NT2/D1 (cell line): ENCODE results near the gene ELK1.

Source experiments
- YY1 ChIP-seq: IDR thresholded peaks from 2 replicates; pipeline ENCODE4 v1.6.1; 2011; ENCODE audit not compliant: insufficient read length, insufficient read depth
- ZNF274 ChIP-seq: IDR thresholded peaks from 2 replicates; pipeline ENCODE4 v1.6.1; 2011; ENCODE audit warnings: mild to moderate bottlenecking, low read depth, low read length

GRCh38 chrX:47683829-47684205 lies 33.5 kb upstream of the ELK1 start:
- TF ChIP-seq YY1 (no peak), ZNF274 (no peak)
